ENCODE results near the gene RUSC2.
"Not testable (repeated sequence)": the region's sequence is repeated elsewhere in the genome, so short reads cannot be mapped to it uniquely, and the experiment has no call there.

Gene RUSC2

DNA sequence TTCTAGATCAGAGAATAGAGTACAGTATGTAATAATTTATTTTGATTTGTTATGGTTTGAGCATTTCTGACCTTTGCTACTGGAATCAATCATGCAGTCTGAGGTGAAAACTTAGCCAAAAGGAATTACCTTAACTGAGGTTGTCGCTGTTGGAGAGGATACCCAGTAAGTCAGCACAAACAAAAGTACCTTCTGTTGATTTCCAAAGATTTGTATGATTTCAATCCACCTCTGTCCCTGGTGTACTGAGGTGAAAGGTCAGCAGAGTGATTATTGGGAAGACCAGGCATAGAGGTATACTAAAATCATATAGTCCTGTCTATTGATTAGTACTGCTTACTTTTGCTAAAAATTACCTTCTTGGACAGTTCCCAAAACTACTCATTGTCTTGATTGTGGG is 32.8 kb downstream of the RUSC2 start:
- no peaks in the 10 kb centered on the region for H3K4me1 Mint-ChIP-seq (ENCODE audit: low read depth)
- no peak overlapping the region for H3K4me3 Mint-ChIP-seq

GRCh38 chr9:35523556-35523955 is 33.6 kb downstream of the RUSC2 start:
- not testable (repeated sequence) for H3K36me3 Mint-ChIP-seq (ENCODE audit: low read depth); DNase-seq; H3K9me3 Mint-ChIP-seq; H3K4me1 Mint-ChIP-seq (ENCODE audit: low read depth); H3K4me3 Mint-ChIP-seq; H3K27me3 Mint-ChIP-seq; H3K27ac Mint-ChIP-seq

More for the DNA sequence above, 32.8 kb downstream of the RUSC2 start:
- no peaks in the 10 kb centered on the region for H3K9me3 Mint-ChIP-seq
- H3K27me3 Mint-ChIP-seq = no peaks in the 10 kb centered on the region
- H3K27ac Mint-ChIP-seq = no peak overlapping the region
- DNase-seq = no peak
- H3K36me3 Mint-ChIP-seq (ENCODE audit: low read depth) = no peaks in the 10 kb centered on the region

- Mint-ChIP-seq H3K27me3 (no peaks in the 10 kb centered on the region), H3K27ac (no peak overlapping the region), H3K9me3 (no peaks in the 10 kb centered on the region), H3K36me3 (ENCODE audit: low read depth) (no peaks in the 10 kb centered on the region), H3K4me1 (ENCODE audit: low read depth) (peaks cover under 1% of the 10 kb centered on the region), H3K4me3 (no peak overlapping the region)
- no peak for DNase-seq
Measured at GRCh38 chr9:35526087-35526801, 36.3 kb downstream of the RUSC2 start.

DNA sequence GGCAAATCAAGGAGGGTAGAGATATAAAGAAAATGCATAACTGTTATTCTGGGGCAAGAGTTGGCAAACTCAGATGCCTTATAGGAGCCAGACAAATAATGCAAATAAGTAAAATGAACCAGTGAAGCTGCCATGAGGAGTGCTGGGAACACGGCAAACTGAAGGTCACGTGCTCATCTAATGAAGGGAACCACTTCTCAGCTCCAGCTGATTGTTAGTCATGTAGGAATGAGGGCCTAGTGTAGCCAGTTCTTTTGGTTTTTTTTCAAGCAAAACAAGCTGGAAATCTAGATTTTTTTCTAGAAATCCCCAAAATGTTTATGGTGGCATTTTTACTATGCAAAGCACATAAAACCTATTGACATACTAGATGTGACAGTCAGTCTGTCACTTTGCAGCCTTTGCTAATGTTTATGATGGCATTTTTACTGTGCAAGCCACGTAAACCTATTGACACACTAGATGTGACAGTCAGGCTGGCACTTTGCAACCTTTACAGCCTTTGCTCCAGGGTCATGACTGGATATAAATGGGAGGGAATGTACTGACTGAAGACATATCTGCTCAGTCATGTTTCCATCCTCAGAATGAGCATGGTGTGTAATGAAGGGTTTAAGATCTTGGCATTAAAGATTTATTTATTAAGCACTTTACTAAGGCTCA is 39.4 kb downstream of the RUSC2 start:
- Mint-ChIP-seq H3K4me1 (ENCODE audit: low read depth) (peaks cover 4% of the 10 kb centered on the region), H3K27me3 (no peaks in the 10 kb centered on the region), H3K4me3 (no peak overlapping the region), H3K27ac (no peak overlapping the region), H3K9me3 (no peaks in the 10 kb centered on the region), H3K36me3 (ENCODE audit: low read depth) (no peaks in the 10 kb centered on the region)
- DNase-seq = no peak

DNA sequence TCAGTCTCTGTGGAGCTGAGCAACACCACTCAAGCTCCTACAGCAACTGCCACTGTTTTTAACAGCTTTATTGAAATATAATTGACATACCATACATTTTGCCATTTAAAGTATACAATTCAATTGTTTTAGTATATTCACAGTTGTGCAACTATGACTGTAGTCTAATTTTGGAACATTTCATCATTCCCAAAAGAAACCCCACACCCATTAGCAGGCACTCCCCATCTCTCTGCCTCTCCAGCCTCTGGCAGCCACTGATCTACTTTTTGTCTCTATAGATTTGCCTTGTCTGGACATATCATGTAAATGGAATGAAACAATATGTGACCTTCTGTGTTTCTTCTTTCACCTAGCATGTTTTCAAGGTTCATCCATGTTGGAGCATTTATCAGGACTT is 43.5 kb downstream of the RUSC2 start:
- Mint-ChIP-seq H3K36me3 (ENCODE audit: low read depth) (no peaks in the 10 kb centered on the region), H3K27ac (no peak overlapping the region), H3K27me3 (peaks cover 4% of the 10 kb centered on the region), H3K4me3 (no peak overlapping the region), H3K9me3 (no peaks in the 10 kb centered on the region), H3K4me1 (ENCODE audit: low read depth) (peaks cover 4% of the 10 kb centered on the region)
- DNase-seq = no peak

DNA sequence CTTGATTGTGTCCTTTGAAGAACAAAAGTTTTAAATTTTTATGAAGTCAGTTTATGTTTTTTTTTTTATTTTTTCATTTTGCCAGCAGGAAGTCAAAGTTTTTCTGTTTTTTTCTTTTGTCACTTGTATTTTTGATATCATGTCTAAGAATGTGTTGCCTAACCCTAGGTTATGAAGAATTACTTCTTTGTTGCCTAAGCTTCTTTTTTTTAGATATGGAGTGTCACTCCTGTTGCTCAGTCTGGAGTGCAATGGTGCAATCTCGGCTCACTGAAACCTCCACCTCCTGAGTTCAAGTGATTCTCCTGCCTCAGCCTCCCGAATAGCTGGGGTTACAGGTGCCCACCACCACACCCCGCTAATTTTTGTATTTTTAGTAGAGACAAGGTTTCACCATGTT is 45.0 kb downstream of the RUSC2 start:
- H3K4me1 Mint-ChIP-seq (ENCODE audit: low read depth); H3K4me3 Mint-ChIP-seq; DNase-seq; H3K27ac Mint-ChIP-seq; H3K9me3 Mint-ChIP-seq; H3K27me3 Mint-ChIP-seq; H3K36me3 Mint-ChIP-seq (ENCODE audit: low read depth): not testable (repeated sequence)

DNA sequence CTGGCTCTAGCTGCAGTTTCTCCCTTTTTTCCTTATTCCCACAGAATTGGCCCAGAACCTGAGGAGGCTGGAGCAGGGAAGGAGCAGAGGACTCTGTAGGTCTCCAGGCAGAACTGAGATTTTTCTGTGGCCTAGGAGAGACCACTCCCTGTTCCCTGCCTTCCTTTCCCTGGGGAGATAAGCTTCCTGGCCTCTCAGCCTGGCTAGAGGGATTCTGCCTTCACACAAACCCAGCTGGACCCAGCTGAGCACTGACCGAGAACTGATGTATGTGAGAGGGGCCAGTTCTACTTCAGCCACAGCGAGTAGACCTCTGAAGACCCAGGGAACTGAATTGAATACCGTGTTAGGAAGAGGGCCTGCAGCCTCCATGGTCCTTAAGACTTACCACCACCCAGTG is 48.0 kb downstream of the RUSC2 start:
- Mint-ChIP-seq H3K27ac (no peak overlapping the region), H3K4me3 (no peak overlapping the region), H3K27me3 (peaks cover 9% of the 10 kb centered on the region), H3K9me3 (no peaks in the 10 kb centered on the region), H3K4me1 (ENCODE audit: low read depth) (no peaks in the 10 kb centered on the region), H3K36me3 (ENCODE audit: low read depth) (no peaks in the 10 kb centered on the region)
- no peak for DNase-seq

- no peak overlapping the region for H3K27ac Mint-ChIP-seq
- no peak for DNase-seq
- H3K27me3 Mint-ChIP-seq = peaks cover 9% of the 10 kb centered on the region
- H3K4me3 Mint-ChIP-seq = no peak overlapping the region
- H3K4me1 Mint-ChIP-seq (ENCODE audit: low read depth) = no peaks in the 10 kb centered on the region
- no peaks in the 10 kb centered on the region for H3K36me3 Mint-ChIP-seq (ENCODE audit: low read depth)
- H3K9me3 Mint-ChIP-seq = no peaks in the 10 kb centered on the region
Measured at GRCh38 chr9:35538361-35539234, 48.7 kb downstream of the RUSC2 start.

Data from activated T-cell treated with anti-CD3 and anti-CD28 coated beads, Interleukin-2, amount 50 U/mL, for 24 hours (primary cell).